Measurements from ENCODE around the gene SLC7A9.
"Not testable (repeated sequence)": the region's sequence is repeated elsewhere in the genome, so short reads cannot be mapped to it uniquely, and the experiment has no call there.

SLC7A9 gene

DNA sequence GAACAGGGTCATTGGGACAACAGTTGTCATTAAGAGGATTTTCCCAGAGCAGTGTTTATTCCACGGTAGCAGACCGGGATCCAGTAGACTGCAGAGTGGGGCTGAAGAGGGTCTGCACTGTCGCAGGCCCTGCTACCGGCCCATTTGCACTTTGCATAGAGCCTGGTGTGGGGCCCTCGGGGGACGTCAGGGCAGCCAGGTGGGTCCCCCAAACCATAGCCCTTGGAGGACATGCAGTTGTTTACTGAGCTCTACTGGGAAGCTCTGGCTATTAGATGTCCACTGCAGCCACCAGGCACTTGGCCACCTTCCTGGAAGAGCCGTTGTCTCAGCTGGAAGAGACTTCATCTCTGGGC lies 45.8 kb downstream of the SLC7A9 start:
- no peak for DNase-seq

DNA sequence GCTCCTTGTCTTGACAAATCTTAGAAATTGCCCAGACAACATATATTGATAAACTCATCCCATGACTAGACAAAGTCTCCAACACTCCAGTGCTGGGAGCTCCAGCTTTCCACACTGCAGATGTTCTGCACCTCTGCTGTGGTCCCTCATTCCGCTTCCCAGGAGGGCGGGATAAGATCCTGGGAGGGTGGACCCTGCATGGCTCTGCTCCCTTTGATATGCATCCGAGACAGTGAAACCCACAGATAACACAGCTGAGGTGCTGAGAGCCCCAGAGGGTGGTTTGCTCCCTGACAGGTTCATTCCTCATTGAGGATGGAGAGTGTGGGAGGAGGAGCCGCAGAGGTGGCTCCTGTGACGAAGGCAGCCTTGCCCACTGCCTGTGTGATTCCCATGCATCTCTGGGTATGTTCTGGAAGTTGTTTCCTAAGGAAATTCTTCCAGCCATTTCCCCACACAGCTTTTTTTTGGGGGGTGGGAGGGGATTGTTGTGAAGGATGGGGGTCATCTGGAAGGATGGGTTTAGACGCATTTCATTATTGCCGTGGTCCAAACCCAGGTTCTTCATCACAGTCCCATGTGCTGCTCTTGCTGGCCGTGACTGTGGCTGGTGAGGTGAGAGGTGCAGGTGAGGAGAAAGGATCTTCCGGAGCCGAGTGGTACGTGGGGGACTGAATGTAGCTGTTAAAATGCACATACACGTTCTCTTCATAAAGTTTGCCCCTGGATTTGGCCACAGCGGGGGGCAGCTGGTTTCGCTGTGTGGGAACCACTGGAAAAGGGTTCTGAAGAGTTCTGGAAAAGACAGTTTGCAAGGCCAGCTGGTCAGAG lies 46.4 kb downstream of the SLC7A9 start:
- no peak for DNase-seq

DNA sequence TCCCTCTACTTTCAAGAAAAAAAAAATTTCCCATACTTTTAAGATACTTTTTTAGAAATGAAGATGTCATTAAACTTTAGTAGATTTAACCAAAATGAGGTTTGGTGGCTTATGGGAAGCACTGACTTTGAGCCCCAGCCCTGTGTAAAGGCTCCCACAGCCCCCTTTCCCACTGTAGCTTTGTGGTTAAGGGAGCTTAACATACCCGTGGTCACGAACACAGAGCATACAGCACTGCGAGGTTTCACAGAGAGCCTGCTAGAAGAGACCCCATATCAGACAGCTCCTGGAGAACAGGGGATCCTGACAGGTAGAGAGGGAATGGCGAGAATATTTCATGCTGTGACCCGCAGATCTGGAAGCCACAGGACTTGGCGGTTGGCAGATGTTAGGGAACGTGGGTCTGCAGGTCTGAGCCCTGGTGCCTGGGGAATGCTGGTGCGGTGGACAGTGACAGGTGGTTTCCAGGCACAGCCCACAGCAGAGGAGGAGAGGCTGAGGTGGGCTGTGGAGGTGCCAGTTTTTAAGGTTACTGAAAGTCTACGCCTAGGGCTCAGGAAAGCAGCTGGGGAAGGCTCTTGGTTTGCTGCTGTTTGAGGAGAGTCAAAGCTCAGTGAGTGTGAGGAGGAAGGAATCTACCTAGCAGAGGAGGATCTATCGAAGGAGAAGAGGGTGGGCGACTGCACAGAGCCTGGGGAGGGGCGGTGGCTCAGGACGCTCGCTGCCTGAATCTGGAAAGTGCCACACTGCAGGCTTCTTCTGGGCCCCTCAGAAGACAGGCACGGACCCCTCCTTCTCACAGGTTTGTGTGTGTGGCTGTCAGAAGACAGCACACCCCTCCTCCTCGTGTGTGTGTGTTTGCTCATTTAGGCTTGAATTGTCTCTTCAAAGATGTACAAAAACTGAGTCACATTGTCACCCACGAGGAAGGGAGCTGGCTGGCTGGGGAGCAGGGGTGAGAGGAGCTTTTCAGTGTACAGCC lies 49.9 kb downstream of the SLC7A9 start:
- DNase-seq = no peak

- no peak for DNase-seq
These were observed 51.0 kb downstream of the SLC7A9 start for GRCh38 chr19:32818536-32818935.

- no peak for DNase-seq
These were observed 51.7 kb downstream of the SLC7A9 start for GRCh38 chr19:32817569-32818476.

DNA sequence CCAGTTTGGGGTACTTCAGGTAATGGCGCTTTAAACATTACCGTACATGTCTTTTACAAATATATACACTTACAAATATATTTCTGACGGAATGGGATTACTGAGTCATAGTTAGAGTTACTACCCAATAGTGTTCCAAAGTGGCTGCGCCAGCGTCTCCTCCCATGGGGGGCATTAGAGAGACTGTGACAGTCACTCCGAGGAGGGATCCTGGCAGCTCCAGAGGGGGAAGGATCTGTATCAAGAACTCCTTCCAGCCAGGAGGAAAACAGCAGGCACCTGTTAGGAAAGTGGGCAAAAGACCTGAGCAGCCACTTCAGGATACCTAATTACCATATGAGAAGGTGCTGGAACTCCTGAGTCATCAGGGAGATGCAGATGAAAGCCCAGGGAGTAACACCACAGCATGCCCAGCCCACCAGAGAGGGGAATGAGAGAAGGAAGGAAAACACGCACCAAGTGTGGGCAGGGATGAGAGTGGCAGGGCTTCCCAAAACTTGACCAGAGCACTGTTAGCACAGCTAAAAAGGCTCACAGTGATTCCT lies 52.9 kb downstream of the SLC7A9 start:
- DNase-seq = no peak

- DNase-seq = no peak
These were observed 54.9 kb downstream of the SLC7A9 start for GRCh38 chr19:32814624-32815023.

DNA sequence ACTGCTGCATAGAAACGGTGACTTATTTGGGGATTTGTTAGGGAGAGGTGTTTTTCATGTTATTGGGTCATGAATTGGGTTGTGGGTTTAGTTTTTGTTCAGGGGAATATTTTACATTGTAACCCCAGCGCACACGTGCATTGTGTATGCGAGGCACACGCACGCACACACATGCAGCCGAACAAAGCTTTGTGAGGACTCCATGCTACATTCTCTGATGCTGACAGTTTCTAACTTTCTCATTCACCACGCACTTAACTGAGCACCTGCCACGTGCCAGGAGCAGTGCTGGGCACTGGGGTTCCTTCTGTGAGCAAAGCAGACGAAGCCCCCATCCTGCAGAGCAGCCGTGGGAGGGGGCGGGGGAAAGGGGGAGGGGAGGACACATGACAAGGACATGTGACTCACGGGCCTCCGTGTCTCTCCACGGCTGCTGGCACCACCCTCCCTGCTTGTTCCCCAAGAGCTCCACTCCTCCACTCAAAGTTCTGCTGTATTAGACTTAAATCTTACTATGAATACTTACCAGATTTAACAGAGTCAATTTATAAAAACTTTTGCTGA lies 55.6 kb downstream of the SLC7A9 start:
- no peak for DNase-seq

DNA sequence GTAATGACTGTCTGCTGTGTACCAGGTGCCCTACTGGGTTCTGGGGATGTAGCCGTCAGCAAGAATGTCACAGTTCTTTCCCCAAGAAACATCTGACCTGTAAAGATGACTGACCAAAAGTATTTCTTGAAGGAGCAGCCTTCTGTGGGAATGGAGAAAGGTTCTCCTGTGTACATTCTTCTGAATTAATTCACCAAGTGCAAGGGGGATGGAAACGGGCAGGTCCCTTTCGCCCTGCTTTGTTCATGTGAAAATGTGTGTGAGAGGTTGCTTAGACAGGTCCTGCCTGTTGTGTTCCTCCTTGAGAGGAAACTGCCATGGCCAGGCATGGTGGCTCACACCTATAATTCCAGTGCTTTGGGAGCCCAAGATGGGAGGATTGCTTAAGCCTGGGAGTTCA lies 57.0 kb downstream of the SLC7A9 start:
- DNase-seq = no peak

GRCh38 chr19:32812036-32812435 lies 57.5 kb downstream of the SLC7A9 start:
- DNase-seq = no peak

DNA sequence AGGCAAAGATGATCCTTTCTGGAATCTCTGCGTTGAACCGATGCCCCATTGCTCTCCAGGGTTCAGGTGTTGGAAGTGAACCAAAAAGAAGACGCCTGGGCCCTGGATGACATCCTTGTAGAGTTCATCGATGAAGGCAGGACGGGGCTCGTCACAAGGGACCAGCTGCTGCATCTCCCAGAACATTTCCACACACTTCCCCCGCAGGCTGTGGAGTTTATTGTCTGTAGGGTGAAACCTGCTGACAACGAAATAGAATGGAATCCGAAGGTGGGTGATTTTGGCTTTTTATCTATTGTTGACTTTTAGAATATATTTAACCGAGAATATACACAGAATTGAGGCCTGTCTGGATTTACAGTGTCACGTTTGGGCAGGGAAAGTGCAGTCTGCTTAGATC lies 58.4 kb downstream of the SLC7A9 start:
- no peak for DNase-seq

- no peak for DNase-seq
These were observed 59.1 kb downstream of the SLC7A9 start for GRCh38 chr19:32810452-32810851.

DNA sequence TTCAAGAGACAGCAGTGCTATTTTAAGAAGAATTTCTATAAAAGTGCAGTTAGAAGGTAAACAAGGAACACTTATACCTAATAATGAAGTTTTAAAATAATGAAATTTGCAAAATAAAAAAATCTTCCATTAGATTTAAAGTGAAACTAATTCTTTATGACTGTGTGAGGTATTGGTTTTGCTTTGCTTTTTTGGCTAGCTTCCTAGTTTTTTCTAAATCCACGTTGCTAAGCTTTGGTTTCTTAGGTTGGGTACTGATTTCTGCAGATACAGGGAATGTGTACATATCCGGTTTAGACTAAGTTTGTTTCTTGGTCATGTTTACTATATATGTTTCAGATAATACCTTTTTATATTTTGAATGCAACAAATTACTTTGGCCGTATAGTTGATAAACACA lies 59.8 kb downstream of the SLC7A9 start:
- no peak for DNase-seq

- no peak for DNase-seq
These were observed 60.3 kb downstream of the SLC7A9 start for GRCh38 chr19:32809254-32809653.

DNA sequence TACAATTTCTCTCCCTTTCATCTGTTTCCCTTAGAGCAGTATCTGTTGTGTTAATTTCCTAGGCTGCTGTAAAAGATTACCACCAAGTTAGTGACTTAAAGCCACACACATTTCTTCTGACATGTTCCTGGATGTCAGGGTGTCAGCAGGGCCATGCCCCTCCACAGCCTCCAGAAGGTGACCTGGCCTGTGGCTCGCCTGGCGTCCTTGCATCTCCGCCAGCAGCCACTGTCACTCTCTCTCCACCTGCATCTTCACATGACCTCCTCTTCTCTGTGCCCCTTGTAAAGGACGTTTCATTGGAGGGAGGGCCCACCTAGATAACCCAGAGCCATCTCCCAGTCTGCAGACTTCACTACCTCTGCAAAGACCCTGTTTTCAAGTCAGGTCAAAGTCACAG lies 61.3 kb downstream of the SLC7A9 start:
- DNase-seq = no peak

DNA sequence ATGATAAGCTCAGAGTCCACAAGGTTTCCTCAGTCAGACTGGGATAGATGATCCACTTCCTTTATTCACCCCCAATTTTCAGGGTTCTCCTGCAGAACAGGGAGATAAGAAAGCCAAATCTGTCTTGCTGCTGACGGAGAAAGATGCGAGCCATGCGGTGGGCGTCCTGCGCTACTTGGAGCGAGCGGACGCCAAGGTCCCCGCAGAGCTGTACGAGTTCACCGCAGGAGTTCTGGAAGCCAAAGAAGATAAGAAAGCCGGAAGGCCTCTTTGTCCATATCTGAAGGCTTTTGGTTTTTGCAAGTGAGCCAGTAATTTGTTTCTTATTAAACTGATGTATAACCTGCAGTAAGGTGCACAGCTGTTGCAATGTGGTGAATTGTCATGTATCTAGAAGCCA lies 66.7 kb downstream of the SLC7A9 start:
- no peak for DNase-seq

- no peak for DNase-seq
These were observed 68.8 kb downstream of the SLC7A9 start for GRCh38 chr19:32800754-32801153.

DNA sequence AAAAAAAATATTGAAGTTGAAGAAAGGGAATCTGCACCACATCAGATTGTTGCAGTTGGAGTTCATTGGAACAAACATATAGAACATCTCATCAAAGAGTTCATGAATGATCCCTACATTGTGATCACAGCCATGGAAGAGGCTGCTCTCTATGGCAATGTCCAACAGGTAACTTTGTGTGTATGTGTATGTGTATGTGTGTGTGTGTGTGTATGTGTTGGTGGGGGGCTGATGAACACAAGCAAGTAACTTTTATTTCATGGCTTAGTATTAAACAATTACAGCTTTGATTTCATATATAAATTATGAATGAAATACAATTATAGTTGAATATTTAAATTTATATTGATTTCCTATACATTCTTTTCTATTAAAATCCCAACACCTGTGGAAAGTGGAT lies 69.4 kb downstream of the SLC7A9 start:
- no peak for DNase-seq

DNA sequence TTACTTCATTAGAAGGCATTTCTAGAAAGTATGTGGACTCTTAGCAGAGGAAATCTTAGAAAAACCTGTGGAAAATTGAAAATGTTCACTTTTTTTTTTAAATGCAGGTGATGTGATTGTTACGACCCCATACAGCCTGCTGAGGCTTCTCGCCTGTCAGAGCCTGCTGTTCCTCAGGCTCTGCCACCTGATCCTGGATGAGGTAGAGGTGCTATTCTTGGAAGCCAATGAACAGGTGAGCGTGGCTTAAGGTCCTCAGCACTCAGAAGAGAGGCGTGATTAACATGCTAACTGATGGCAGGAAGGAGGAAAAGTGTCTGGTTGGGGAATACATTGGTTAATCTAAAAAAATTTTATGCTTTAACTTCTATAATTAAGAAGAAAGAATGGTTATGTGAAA lies 71.4 kb downstream of the SLC7A9 start:
- no peak for DNase-seq

DNA sequence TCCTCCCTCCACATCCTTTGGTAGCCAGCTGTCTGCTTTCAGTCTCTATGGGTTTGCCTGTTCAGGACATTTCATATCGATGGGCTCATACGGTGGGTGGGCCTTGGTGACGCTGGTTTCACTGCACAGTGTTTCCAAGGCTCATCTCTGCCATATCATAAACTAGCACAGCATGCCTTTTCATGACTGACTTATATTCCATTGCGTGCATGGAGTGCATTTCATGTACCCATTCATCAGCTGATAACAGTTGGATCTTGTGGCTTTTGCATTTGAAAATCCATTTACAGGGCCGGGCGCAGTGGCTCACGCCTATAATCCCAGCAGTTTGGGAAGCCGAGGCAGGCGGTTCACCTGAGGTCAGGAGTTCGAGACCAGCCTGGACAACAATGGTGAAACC lies 80.1 kb downstream of the SLC7A9 start:
- no peak for DNase-seq

DNA sequence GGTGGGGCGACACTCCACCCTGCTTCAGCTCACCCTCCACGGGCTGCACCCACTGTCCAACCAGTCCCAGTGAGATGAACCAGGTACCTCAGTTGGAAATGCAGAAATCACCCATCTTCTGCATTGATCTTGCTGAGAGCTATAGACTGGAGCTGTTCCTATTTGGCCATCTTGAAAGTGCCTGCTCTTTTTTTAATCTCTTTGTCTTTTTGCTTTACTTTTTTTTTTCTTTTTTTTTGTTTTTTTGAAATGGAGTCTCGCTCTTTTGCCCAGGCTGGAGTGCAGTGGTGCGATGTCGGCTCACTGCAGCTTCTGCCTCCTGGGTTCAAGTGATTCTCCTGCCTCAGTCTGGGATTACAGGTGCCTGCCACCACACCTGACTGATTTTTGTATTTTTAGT lies 81.7 kb downstream of the SLC7A9 start:
- not testable (repeated sequence) for DNase-seq

- not testable (repeated sequence) for DNase-seq
These were observed 82.3 kb downstream of the SLC7A9 start for GRCh38 chr19:32787161-32787813.
